Thyroid gland (tissue), 4 donors: ENCODE data around the gene RIBC2.

Experiments used
- CTCF ChIP-seq, 6 experiments: fragments of 200-600 bp in 3 of 6; fragments of 450-650 bp in 3 of 6; sonication (generic) in 3 of 6; IDR thresholded peaks; one replicate each; pipeline ENCODE4 v1.5.1; 2016 to 2019; ENCODE audit warnings: antibody characterized with exemption in 6 of 6, mild to moderate bottlenecking in 2 of 6, inconsistent platforms in 1 of 6, moderate library complexity in 1 of 6
- POLR2A ChIP-seq, 2 donors: fragments of 450-650 bp; IDR thresholded peaks; one replicate each; pipeline ENCODE4 v1.6.1; 2017; ENCODE audit warnings: antibody characterized with exemption in 2 of 2, mild to moderate bottlenecking in 2 of 2, moderate library complexity in 1 of 2

GRCh38 chr22:45454275-45454674, 40.8 kb downstream of the RIBC2 start:
- TF ChIP-seq CTCF (IDR thresholded peaks at IDR 0.05) (no peak), POLR2A (IDR thresholded peaks at IDR 0.05) (no peak)
